ENCODE data around the gene NLGN4Y.

Gene NLGN4Y

GRCh38 chrY:14581294-14581693 lies 57.0 kb downstream of the NLGN4Y start:
- Histone ChIP-seq H3K4me3 (ENCODE audit: low read depth, low read length) (no peak overlapping the region), H3K4me1 (ENCODE audit: control insufficient read depth, insufficient read depth, low read length) (no peaks in the 10 kb centered on the region), H3K27me3 (ENCODE audit: control insufficient read depth, insufficient read depth, low read length) (no peaks in the 10 kb centered on the region), H3K9me3 (ENCODE audit: control insufficient read depth, insufficient read depth, low read depth, low read length) (no peaks in the 10 kb centered on the region), H3K9ac (ENCODE audit: low read length) (no peak overlapping the region), H3K27ac (ENCODE audit: low read depth, low read length) (no peak overlapping the region), H3K36me3 (ENCODE audit: control insufficient read depth, insufficient read depth, low read length) (no peaks in the 10 kb centered on the region)

GRCh38 chrY:14586725-14587124 lies 62.4 kb downstream of the NLGN4Y start:
- no peak overlapping the region for H3K4me3 ChIP-seq (ENCODE audit: low read depth, low read length)
- no peak overlapping the region for H3K27ac ChIP-seq (ENCODE audit: low read depth, low read length)
- no peaks in the 10 kb centered on the region for H3K27me3 ChIP-seq (ENCODE audit: control insufficient read depth, insufficient read depth, low read length)
- no peak overlapping the region for H3K9ac ChIP-seq (ENCODE audit: low read length)
- H3K36me3 ChIP-seq (ENCODE audit: control insufficient read depth, insufficient read depth, low read length): no peaks in the 10 kb centered on the region
- no peaks in the 10 kb centered on the region for H3K9me3 ChIP-seq (ENCODE audit: control insufficient read depth, insufficient read depth, low read depth, low read length)
- no peaks in the 10 kb centered on the region for H3K4me1 ChIP-seq (ENCODE audit: control insufficient read depth, insufficient read depth, low read length)

- no peak overlapping the region for H3K4me3 ChIP-seq (ENCODE audit: low read depth, low read length)
- no peak overlapping the region for H3K27ac ChIP-seq (ENCODE audit: low read depth, low read length)
- H3K9ac ChIP-seq (ENCODE audit: low read length): no peak overlapping the region
- no peaks in the 10 kb centered on the region for H3K9me3 ChIP-seq (ENCODE audit: control insufficient read depth, insufficient read depth, low read depth, low read length)
- no peaks in the 10 kb centered on the region for H3K27me3 ChIP-seq (ENCODE audit: control insufficient read depth, insufficient read depth, low read length)
- no peaks in the 10 kb centered on the region for H3K4me1 ChIP-seq (ENCODE audit: control insufficient read depth, insufficient read depth, low read length)
- no peaks in the 10 kb centered on the region for H3K36me3 ChIP-seq (ENCODE audit: control insufficient read depth, insufficient read depth, low read length)
These were observed 77.0 kb downstream of the NLGN4Y start for GRCh38 chrY:14601372-14601771.

- Histone ChIP-seq H3K36me3 (ENCODE audit: control insufficient read depth, insufficient read depth, low read length) (no peaks in the 10 kb centered on the region), H3K4me3 (ENCODE audit: low read depth, low read length) (no peak overlapping the region), H3K9me3 (ENCODE audit: control insufficient read depth, insufficient read depth, low read depth, low read length) (no peaks in the 10 kb centered on the region), H3K27me3 (ENCODE audit: control insufficient read depth, insufficient read depth, low read length) (no peaks in the 10 kb centered on the region), H3K27ac (ENCODE audit: low read depth, low read length) (no peak overlapping the region), H3K4me1 (ENCODE audit: control insufficient read depth, insufficient read depth, low read length) (no peaks in the 10 kb centered on the region), H3K9ac (ENCODE audit: low read length) (no peak overlapping the region)
These were observed 93.3 kb downstream of the NLGN4Y start for GRCh38 chrY:14617625-14618024.

GRCh38 chrY:14618513-14618912 lies 94.2 kb downstream of the NLGN4Y start:
- H3K36me3 ChIP-seq (ENCODE audit: control insufficient read depth, insufficient read depth, low read length): no peaks in the 10 kb centered on the region
- no peak overlapping the region for H3K9ac ChIP-seq (ENCODE audit: low read length)
- no peaks in the 10 kb centered on the region for H3K4me1 ChIP-seq (ENCODE audit: control insufficient read depth, insufficient read depth, low read length)
- H3K27me3 ChIP-seq (ENCODE audit: control insufficient read depth, insufficient read depth, low read length): no peaks in the 10 kb centered on the region
- H3K4me3 ChIP-seq (ENCODE audit: low read depth, low read length): no peak overlapping the region
- H3K9me3 ChIP-seq (ENCODE audit: control insufficient read depth, insufficient read depth, low read depth, low read length): no peaks in the 10 kb centered on the region
- H3K27ac ChIP-seq (ENCODE audit: low read depth, low read length): no peak overlapping the region

GRCh38 chrY:14628208-14628607 lies 103.9 kb downstream of the NLGN4Y start:
- H3K9ac ChIP-seq (ENCODE audit: low read length): no peak overlapping the region
- no peak overlapping the region for H3K4me3 ChIP-seq (ENCODE audit: low read depth, low read length)
- no peaks in the 10 kb centered on the region for H3K9me3 ChIP-seq (ENCODE audit: control insufficient read depth, insufficient read depth, low read depth, low read length)
- H3K36me3 ChIP-seq (ENCODE audit: control insufficient read depth, insufficient read depth, low read length): no peaks in the 10 kb centered on the region
- H3K27ac ChIP-seq (ENCODE audit: low read depth, low read length): no peak overlapping the region
- H3K4me1 ChIP-seq (ENCODE audit: control insufficient read depth, insufficient read depth, low read length): no peaks in the 10 kb centered on the region
- no peaks in the 10 kb centered on the region for H3K27me3 ChIP-seq (ENCODE audit: control insufficient read depth, insufficient read depth, low read length)

GRCh38 chrY:14631676-14632075 lies 107.3 kb downstream of the NLGN4Y start:
- no peaks in the 10 kb centered on the region for H3K27me3 ChIP-seq (ENCODE audit: control insufficient read depth, insufficient read depth, low read length)
- H3K9ac ChIP-seq (ENCODE audit: low read length): no peak overlapping the region
- no peaks in the 10 kb centered on the region for H3K4me1 ChIP-seq (ENCODE audit: control insufficient read depth, insufficient read depth, low read length)
- no peak overlapping the region for H3K4me3 ChIP-seq (ENCODE audit: low read depth, low read length)
- no peak overlapping the region for H3K27ac ChIP-seq (ENCODE audit: low read depth, low read length)
- H3K36me3 ChIP-seq (ENCODE audit: control insufficient read depth, insufficient read depth, low read length): no peaks in the 10 kb centered on the region
- H3K9me3 ChIP-seq (ENCODE audit: control insufficient read depth, insufficient read depth, low read depth, low read length): no peaks in the 10 kb centered on the region

- no peak overlapping the region for H3K9ac ChIP-seq (ENCODE audit: low read length)
- H3K9me3 ChIP-seq (ENCODE audit: control insufficient read depth, insufficient read depth, low read depth, low read length): no peaks in the 10 kb centered on the region
- no peaks in the 10 kb centered on the region for H3K27me3 ChIP-seq (ENCODE audit: control insufficient read depth, insufficient read depth, low read length)
- H3K36me3 ChIP-seq (ENCODE audit: control insufficient read depth, insufficient read depth, low read length): no peaks in the 10 kb centered on the region
- no peak overlapping the region for H3K4me3 ChIP-seq (ENCODE audit: low read depth, low read length)
- no peak overlapping the region for H3K27ac ChIP-seq (ENCODE audit: low read depth, low read length)
- H3K4me1 ChIP-seq (ENCODE audit: control insufficient read depth, insufficient read depth, low read length): no peaks in the 10 kb centered on the region
These were observed 109.4 kb downstream of the NLGN4Y start for GRCh38 chrY:14633718-14634117.

- Histone ChIP-seq H3K27ac (ENCODE audit: low read depth, low read length) (no peak overlapping the region), H3K4me3 (ENCODE audit: low read depth, low read length) (no peak overlapping the region), H3K36me3 (ENCODE audit: control insufficient read depth, insufficient read depth, low read length) (no peaks in the 10 kb centered on the region), H3K9ac (ENCODE audit: low read length) (no peak overlapping the region), H3K4me1 (ENCODE audit: control insufficient read depth, insufficient read depth, low read length) (no peaks in the 10 kb centered on the region), H3K9me3 (ENCODE audit: control insufficient read depth, insufficient read depth, low read depth, low read length) (no peaks in the 10 kb centered on the region), H3K27me3 (ENCODE audit: control insufficient read depth, insufficient read depth, low read length) (no peaks in the 10 kb centered on the region)
These were observed 110.6 kb downstream of the NLGN4Y start for GRCh38 chrY:14634954-14635353.

GRCh38 chrY:14637551-14637950 lies 113.2 kb downstream of the NLGN4Y start:
- Histone ChIP-seq H3K27me3 (ENCODE audit: control insufficient read depth, insufficient read depth, low read length) (no peaks in the 10 kb centered on the region), H3K4me3 (ENCODE audit: low read depth, low read length) (no peak overlapping the region), H3K9ac (ENCODE audit: low read length) (no peak overlapping the region), H3K9me3 (ENCODE audit: control insufficient read depth, insufficient read depth, low read depth, low read length) (no peaks in the 10 kb centered on the region), H3K27ac (ENCODE audit: low read depth, low read length) (no peak overlapping the region), H3K4me1 (ENCODE audit: control insufficient read depth, insufficient read depth, low read length) (no peaks in the 10 kb centered on the region), H3K36me3 (ENCODE audit: control insufficient read depth, insufficient read depth, low read length) (no peaks in the 10 kb centered on the region)

GRCh38 chrY:14641853-14642252 lies 117.5 kb downstream of the NLGN4Y start:
- no peak overlapping the region for H3K4me3 ChIP-seq (ENCODE audit: low read depth, low read length)
- H3K9me3 ChIP-seq (ENCODE audit: control insufficient read depth, insufficient read depth, low read depth, low read length): no peaks in the 10 kb centered on the region
- H3K27ac ChIP-seq (ENCODE audit: low read depth, low read length): no peak overlapping the region
- H3K27me3 ChIP-seq (ENCODE audit: control insufficient read depth, insufficient read depth, low read length): no peaks in the 10 kb centered on the region
- no peaks in the 10 kb centered on the region for H3K4me1 ChIP-seq (ENCODE audit: control insufficient read depth, insufficient read depth, low read length)
- H3K36me3 ChIP-seq (ENCODE audit: control insufficient read depth, insufficient read depth, low read length): no peaks in the 10 kb centered on the region
- no peak overlapping the region for H3K9ac ChIP-seq (ENCODE audit: low read length)

Measured in HUES6 (cell line).